ENCODE measurements around the gene ZNF710.
A peak's percentile ranks its signal among the peaks of the same experiment; 100 is the strongest.

ZNF710 gene

GRCh38 chr15:89997079-89997478, 4.0 kb upstream of the ZNF710 start:
- DNase-seq (ENCODE audit: low spot score) = no peak

- DNase-seq (ENCODE audit: low spot score) = peak; percentile 79
Observed at GRCh38 chr15:89998141-89998661, 2.9 kb upstream of the ZNF710 start.

GRCh38 chr15:89998923-89999675, 2.0 kb upstream of the ZNF710 start:
- DNase-seq (ENCODE audit: low spot score) = no peak

DNA sequence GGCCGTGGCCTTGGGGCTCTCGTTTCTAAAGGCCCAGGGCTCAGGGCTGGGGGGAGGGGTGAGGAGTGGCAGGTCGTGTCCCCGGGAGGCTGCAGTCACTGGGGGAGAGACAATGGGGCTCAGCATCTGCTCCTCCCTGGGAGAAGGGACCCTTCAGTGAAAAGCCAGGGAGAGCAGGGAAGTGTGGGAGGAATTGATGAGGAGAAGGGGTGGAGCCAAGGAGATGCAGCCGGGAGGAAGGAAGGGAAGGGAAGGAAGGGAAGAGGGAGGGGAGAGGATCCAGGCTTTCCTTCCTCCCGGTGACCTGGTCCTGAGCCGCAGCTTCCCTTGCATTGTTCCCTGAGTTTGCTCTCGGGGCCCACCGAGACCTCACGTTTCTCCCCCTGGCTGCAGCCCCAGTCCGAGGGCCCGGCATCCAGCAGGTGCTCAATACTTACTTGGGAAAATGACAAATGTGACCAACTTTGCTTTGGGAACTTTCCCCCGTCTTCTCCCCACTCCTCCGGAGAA, 1.4 kb upstream of the ZNF710 start:
- peak; percentile 55 for DNase-seq (ENCODE audit: low spot score)

- DNase-seq (ENCODE audit: low spot score) = peak; percentile 74
Observed at GRCh38 chr15:90000186-90001001, 730 bp upstream of the ZNF710 start.

DNA sequence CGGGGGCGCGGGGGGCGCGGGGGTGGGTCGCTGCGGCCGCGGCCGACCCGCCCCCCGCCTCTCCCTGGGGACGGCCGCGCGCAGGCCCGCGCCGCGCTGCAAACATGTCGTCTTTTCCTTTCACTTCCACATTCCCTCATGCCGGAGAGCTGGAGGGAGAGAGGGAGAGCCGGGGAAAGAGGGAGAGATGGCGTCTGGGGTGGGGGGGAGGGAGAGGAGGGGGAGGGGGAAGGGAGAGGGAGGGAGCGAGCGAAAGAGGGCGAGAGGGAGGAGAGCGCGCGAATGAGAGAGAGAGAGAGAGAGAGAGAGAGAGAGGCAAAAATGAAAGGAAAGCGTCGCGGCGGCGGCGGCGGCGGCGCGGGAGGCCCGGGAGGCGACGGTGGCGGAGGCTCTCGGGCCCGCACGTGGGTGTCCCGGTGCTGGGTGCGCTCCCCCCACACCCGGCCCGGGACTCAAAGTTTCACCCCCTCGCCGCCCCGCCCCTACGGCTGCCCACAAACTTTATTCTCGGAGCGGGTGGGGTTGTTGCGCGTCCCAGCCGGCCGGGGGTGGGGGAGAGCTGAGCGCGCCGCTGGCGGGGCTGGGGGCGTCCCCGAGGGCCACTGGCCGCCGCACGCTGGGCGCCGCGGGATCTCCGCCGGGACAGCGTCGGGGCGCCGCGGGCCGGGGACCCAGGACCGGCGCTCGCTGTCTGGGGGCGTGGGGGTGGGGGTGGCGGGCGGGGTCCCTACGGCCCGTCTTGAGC, 731 bp downstream of the ZNF710 start:
- peak; percentile 91 for DNase-seq (ENCODE audit: low spot score)

DNA sequence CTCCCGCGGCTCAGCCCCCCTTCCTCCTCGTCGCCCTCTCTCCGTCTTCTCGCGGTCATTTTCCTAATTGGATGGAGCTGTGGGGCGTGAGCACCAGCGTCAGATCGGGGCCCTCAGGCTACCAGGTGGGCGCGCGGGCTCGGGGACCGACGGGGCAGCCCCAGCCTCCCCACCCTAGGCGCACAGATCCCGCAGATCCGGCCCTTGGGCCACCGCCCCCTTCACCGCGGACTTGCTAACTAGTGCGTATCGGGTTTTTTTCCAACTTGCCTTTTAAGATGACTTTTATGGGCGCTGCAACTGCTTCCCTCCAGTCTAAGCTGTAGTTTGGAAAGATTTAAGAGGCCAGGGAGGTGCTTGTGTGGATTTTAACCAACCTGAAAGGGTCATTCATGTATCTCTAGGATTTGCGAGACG, 1.3 kb downstream of the ZNF710 start:
- peak; percentile 59 for DNase-seq (ENCODE audit: low spot score)

DNA sequence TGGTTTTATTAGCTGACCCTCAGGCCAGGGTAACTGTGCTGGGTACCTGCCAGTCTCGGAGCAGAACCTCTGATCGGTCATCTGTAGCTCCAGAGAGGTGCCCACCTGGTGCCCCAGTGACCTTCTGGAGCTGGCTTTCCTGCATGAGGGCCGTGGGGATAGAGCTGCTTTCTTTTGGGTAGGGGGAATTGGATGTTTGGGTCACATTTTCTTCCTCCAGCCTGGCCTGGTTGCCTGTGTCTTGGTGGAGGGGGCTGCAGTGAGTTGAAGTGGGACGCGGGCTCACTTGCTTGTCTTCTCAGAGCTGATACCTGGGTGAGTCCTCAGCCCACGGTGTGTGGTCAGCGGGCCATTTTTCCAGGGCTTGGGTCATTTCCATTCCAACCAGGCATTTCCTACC, 2.6 kb downstream of the ZNF710 start:
- DNase-seq (ENCODE audit: low spot score) = no peak

GRCh38 chr15:90004252-90004651, 3.1 kb downstream of the ZNF710 start:
- no peak for DNase-seq (ENCODE audit: low spot score)

GRCh38 chr15:90004671-90005070, 3.5 kb downstream of the ZNF710 start:
- DNase-seq (ENCODE audit: low spot score) = no peak

DNA sequence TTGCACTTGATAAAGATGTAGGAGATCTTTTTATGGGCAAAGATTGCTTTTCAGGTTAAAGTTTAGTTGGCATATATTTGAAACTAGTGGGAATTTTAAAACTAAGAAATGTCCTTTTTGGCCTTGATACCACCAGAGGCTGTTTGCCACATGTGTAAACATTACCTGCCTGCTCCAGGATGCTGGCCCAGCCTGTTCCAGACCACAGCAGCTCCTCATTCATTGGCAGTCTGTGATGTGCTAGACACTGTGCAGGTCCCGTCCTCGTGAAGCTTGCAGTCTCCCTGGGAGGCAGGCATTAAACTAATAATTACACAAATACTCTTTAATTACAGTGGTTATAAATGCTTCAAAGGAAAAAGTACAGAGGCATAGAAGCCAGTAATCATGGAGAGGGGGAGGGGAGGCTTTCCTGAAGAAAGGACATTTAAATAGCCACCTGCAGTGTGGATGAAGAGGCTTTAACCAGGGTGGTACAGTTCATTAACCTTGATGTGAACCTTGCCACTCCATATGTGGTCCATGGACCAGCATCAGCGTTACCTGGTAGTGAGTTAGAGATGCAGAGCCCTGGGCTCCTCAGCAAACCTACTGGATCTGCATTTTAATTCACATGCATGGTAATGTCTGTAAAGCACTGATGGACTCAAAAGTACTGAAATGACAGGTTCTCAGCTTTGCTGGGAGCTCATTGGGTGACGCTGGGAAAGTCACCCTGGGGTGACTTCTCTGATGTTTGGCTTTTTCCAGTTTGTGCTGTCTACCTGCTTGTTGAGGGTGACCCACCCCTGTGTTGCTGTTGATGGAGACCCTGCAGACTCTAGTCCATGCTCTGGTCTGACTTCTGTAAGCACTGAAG, 5.3 kb downstream of the ZNF710 start:
- no peak for DNase-seq (ENCODE audit: low spot score)

DNA sequence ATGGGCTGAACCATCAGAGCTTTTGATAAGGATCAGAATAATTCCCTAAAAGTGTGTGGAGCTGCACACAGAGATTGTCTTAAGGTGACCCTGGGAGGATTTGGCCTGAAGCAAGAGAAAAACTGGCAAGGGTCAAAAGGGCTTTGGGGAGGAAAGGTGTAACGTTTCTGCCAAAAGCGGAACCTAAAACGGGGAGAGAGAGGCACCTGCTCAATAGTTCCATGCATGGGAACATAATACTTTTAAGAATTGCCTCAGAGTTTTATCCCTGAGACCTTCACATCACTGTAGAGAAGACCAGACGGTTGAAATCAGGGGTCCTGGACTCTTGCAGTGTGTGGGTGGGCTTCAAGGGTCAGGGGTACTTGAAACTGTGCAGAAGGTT, 5.9 kb downstream of the ZNF710 start:
- DNase-seq (ENCODE audit: low spot score) = no peak

DNA sequence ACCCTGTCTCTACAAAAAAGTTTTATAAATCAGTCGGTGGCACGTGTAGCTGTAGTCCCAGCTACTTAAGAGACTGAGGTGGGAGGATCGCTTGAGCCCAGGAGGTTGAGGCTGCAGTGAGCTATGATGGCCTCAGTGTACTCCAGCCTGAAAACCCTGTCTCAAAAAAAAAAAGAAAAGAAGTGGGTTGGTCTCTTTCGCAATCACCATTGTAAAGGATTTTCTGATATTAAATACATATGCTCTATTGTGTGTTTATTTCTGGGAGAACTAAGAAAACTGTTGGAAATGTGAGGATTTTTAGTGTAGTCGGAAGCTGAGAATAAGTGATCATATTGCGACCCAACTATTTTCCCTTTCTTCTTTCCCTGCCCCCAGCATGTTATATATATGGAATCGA, 7.5 kb downstream of the ZNF710 start:
- DNase-seq (ENCODE audit: low spot score) = no peak

DNA sequence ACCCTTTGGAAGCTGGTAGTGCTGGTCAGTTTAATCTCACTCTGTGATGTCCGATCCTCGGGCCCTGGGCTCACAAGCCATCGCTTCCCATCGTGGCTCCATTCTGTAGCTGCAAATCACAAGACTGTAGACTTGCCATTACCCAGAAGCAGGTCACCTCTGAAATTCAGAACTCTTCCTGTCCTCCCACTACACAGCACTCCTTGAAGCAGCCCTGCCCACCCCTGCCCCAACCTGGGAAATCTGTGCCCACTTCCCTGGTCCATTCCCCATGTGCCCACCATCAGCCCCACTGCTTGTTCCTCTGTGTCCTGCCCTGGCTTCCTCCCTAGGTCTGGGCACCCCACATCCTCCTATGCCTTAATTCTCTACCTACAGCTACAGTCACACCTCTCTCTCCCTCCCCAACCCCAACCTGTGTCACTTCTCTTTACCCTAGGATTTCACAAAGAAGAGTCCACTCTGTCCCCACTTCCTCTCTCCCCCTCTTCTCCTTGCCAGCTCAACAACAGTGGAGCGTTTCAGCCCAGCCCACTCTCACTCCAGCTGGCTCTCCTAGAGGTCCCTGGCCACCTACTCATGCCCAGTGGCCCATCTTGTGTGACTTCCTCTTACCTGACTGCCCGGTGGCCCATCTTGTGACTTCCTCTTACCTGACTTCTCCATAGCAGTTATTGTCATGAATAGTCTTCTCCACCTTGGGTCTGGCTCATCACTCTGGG, 8.3 kb downstream of the ZNF710 start:
- no peak for DNase-seq (ENCODE audit: low spot score)

DNA sequence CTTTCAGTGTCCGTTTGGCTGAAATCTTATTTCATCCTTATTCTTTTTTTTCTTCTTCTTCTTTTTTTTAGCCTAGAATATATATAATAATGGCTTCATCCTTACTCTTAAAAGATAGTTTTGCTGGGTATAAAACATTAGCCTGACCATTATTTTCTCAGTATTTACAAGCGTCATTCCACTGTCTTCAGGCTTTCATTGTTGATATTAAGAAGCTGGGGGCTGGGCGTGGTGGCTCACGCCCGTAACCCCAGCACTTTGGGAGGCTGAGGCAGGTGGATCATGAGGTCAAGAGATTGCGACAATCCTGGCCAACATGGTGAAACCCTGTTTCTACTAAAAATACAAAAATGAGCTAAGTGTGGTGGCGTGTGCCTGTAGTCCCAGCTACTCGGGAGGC, 10.6 kb downstream of the ZNF710 start:
- no peak for DNase-seq (ENCODE audit: low spot score)

DNA sequence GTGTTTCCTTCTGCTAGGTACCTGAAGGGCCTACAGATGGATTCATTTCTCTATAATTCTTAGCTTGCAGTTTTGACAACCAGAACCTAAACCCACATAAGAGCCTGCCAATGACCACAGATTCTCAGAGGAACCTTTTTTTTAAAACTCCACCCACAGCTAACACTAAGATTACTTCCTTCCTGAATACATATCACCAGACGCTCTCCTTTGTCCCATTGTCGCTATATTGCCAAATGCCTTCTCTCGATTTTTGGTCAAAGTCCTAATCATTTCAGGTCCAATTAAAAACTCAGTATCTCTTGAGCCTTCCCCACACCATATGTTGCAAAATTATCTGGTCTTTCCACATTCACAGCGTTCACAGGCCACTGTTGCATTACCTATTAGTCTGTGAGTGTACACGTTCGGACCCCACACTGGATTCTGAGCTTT, 12.4 kb downstream of the ZNF710 start:
- no peak for DNase-seq (ENCODE audit: low spot score)

DNA sequence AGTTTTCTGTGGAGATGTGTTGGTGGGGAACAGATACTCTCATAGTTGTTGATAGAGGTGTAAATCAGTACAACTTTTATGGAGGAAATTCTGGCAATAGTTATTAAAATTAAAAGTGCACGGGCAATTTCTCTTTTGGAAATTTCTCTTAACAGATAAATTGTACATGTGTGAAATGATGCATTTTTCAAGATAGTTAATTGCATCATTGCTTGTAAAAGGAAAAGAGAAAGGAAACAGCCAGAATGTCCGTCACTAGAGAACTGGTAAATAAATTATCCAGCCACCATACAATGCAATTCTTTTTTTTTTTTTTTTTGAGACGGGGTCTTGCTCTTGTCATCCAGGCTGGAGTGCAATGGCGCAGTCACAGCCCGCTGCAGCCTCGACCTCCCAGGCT, 14.2 kb downstream of the ZNF710 start:
- no peak for DNase-seq (ENCODE audit: low spot score)

- DNase-seq (ENCODE audit: low spot score) = no peak
Observed at GRCh38 chr15:90015749-90016148, 14.6 kb downstream of the ZNF710 start.

DNA sequence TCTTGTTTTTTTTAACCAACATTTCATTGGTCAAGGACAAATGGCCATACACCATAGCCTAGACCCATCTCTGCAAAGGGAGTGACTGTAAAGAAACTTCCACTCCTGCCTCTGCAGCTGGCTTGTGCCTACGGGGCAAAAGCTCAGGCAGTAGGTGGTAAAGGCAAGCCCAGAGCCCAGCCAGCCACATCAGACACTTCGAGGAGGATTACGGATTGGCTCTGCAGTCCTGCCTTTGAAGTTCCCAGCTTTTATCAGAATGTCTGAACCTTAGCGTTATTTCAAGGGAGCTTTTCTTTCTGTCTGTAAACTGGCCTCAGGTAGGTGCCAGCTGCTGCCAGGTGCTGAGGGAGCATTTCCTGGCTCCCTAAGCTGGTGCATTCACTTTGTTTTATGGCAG, 15.6 kb downstream of the ZNF710 start:
- no peak for DNase-seq (ENCODE audit: low spot score)

DNA sequence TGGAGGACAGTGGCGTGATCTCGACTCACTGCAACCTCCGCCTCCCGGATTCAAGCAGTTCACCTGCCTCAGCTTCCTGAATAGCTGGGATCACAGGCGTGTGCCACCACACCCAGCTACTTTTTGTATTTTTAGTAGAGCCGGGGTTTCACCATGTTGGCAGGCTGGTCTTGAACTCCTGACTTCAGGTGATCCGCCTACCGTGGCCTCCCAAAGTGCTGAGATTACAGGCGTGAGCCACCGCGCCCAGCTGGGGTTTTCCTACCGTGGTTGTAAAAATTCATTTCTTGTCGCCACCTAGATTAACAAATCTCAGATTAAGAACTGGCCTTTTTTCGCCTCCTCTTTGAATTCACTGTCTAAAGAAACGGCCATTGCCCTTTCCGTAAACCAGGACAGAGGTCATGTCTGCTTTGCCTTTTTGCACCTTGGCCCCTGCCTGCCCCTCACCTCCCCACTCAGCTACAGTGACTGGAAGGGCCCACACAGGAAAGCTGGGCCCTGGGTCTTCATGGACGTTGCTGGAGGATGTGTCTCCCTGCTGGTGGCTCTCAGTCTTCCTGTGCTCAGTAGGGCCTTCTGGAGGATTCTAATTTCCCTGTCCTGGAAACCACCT, 17.2 kb downstream of the ZNF710 start:
- no peak for DNase-seq (ENCODE audit: low spot score)
